ENCODE data around the gene SMIM14.

The SMIM14 gene

DNA sequence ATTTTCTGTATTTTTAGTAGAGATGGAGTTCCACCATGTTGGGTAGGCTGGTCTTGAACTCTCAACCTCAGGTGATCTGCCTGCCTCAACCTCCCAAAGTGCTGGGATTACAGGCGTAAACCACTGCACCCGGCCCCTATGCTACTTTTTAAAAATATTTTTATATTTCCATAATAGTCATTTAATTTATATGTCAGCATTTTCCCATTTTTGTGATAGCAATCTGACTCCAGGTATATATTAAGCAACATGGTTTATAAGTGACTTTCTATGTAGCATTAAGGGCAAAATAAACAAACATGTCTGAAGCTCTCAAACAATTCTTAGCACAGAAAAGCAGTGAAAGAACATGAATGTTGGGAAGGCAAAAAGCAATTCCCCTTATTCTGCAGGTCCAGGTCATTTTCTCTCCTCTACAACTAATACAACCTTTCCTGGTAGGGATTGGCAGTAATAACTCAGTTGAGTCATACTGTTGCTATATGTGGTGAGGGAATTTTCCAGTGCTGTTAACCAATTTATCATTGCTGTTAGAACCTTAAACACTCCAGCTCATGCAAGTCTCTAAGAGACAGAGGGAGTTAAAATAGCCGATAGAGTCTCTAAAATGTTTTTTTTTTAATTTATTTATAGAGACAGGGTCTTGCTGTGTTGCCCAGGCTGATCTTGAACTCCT is 24.0 kb downstream of the SMIM14 start:
- H3K4me3 ChIP-seq (ENCODE audit: low read depth, low read length) = no peak overlapping the region; the same call in 1 of the 2 replicates
- TF ChIP-seq CTCF (IDR thresholded peaks at IDR 0.05; ENCODE audit: low read depth, low read length, missing control alignments) = no peak
- DNase-seq (ENCODE audit: low read depth) = no peak

GRCh38 chr4:39613093-39613656 is 25.5 kb downstream of the SMIM14 start:
- TF ChIP-seq CTCF (IDR thresholded peaks at IDR 0.05; ENCODE audit: low read depth, low read length, missing control alignments) = no peak
- no peak overlapping the region; the same call in 1 of the 2 replicates for H3K4me3 ChIP-seq (ENCODE audit: low read depth, low read length)
- DNase-seq (ENCODE audit: low read depth) = no peak

DNA sequence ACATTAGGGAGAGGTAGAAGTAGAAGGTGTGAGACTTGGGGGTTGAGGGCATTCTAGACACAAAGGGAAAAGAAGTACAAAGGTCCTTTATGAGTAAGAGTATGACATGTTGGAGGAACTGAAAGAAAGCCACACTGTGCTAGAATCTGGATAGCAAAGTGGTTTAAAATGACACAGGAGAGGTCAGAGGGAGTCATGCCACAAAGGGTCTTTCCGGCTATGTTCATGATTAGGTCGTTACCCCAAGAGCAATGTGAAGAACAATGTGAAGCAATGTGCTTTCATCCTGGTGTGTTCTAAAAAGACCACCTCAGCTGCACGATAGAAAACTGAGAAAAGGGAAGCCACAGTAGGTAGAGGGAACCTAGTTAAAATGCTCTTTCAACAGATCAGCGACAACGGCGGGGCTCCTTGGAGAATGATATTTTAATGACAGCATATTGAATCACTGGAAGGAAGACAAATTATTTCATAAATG is 29.2 kb downstream of the SMIM14 start:
- DNase-seq (ENCODE audit: low read depth) = peak; percentile 90
- peak overlapping the region; percentile 1; the same call in 1 of the 2 replicates for H3K4me3 ChIP-seq (ENCODE audit: low read depth, low read length)
- no peak for TF ChIP-seq CTCF (IDR thresholded peaks at IDR 0.05; ENCODE audit: low read depth, low read length, missing control alignments)

GRCh38 chr4:39608451-39608850 is 30.2 kb downstream of the SMIM14 start:
- no peak for TF ChIP-seq CTCF (IDR thresholded peaks at IDR 0.05; ENCODE audit: low read depth, low read length, missing control alignments)
- no peak for DNase-seq (ENCODE audit: low read depth)

DNA sequence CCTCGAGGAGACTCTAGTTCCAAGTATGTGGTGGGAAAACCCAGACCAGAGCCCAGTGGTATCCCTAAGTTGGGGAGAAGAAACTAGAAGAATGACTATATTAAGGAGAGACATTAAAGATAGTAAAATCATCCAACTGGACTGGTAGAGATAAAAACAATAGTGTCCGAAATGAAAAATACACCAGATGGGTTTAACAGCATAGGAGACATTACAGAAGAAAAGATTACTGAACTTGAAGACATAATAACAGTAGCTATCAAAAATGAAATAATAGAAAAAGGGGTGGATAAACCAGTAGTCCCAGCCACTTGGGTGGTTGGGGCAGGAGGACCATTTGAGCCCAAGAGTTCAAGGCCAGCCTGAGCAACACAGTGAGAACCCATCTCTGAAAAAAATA is 31.9 kb downstream of the SMIM14 start:
- DNase-seq (ENCODE audit: low read depth) = no peak
- H3K4me3 ChIP-seq (ENCODE audit: low read depth, low read length) = no peak overlapping the region
- TF ChIP-seq CTCF (IDR thresholded peaks at IDR 0.05; ENCODE audit: low read depth, low read length, missing control alignments) = no peak

More at GRCh38 chr4:39608451-39608850, 30.2 kb downstream of the SMIM14 start:
- no peak overlapping the region for H3K4me3 ChIP-seq (ENCODE audit: low read depth, low read length)

DNA sequence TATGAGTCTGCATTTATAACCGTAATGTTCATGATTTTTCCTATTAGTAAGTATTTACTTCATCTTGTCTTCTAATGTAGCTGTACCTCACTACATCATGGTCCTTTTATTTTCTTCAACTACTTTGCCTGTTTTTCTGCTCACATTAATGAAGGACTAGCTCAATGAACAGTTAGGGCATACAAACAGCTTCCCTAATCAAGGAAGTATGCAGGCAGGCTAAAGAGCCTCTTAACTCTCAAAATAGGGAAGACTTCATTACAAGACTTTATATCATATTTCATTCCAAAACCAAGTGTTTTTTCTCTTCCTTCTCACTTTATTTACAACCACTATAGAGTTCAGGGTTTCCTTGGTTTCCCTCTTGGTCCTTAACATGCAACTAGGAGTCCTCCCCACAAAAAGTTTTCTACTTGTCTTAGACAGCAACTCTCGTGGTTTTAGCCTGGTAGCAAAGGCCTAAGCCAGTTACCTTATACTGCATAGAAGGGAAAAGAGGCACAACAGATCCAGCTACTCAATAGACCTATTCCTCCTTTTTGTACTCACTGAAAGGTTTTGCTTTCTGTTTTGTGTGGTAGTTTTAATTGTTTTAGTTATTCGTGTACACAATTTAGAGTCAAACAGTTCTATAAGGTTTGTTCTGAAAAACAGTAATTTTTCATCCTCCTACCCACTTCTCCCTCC is 40.8 kb downstream of the SMIM14 start:
- no peak overlapping the region for H3K4me3 ChIP-seq (ENCODE audit: low read depth, low read length)
- DNase-seq (ENCODE audit: low read depth) = no peak
- no peak for TF ChIP-seq CTCF (IDR thresholded peaks at IDR 0.05; ENCODE audit: low read depth, low read length, missing control alignments)

Data from GM12864 (cell line).